HEK293 (cell line): Measurements from ENCODE around the gene SAMD4A.

Experiments
- CTCF ChIA-PET: fragments of 350-600 bp; formaldehyde crosslinking; extraction: SDS; loops from one replicate; lab custom pipeline; 2021; ENCODE audit warnings: antibody characterized with exemption; lab: Yijun Ruan, JAX
- POLR2A ChIA-PET: fragments of 300-600 bp; formaldehyde crosslinking; extraction: SDS; loops from one replicate; lab custom pipeline; 2020; ENCODE audit warnings: antibody characterized with exemption, inconsistent platforms; lab: Yijun Ruan, JAX
- H3K27ac ChIP-seq: fragments of 200-500 bp; sonication (Bioruptor generic); 2 replicates; pipeline ENCODE4 v1.5.1; 2014; ENCODE audit warnings: low read depth, low read length, control low read depth, inconsistent platforms; ENCODE audit errors: extremely low read depth
- H3K36me3 ChIP-seq, 2 experiments: fragments of 200-500 bp in 1 of 2; sonication (Bioruptor generic) in 1 of 2; 1 replicate in 1 of 2; 2 replicates in 1 of 2; pipeline ENCODE4 v1.5.1; 2014 to 2017; ENCODE audit warnings: inconsistent platforms in 2 of 2, low read length in 2 of 2; ENCODE audit not compliant: control insufficient read depth in 2 of 2, insufficient read depth in 1 of 2
- H3K4me1 ChIP-seq: fragments of 200-500 bp; sonication (Bioruptor generic); 2 replicates; pipeline ENCODE4 v1.5.1; 2014; ENCODE audit warnings: mild to moderate bottlenecking, low read length, inconsistent platforms; ENCODE audit not compliant: control insufficient read depth, insufficient read depth
- H3K4me3 ChIP-seq: 2 replicates; pipeline ENCODE4 v1.5.1; 2011; ENCODE audit warnings: low read depth, mild to moderate bottlenecking, control low read depth, low read length, moderate library complexity
- H3K9me3 ChIP-seq: fragments of 200-500 bp; sonication (Bioruptor generic); 2 replicates; pipeline ENCODE4 v1.5.1; 2014; ENCODE audit warnings: low read depth, low read length, inconsistent platforms; ENCODE audit not compliant: control insufficient read depth, insufficient read depth
- GLI4 ChIP-seq: fragments of 450-650 bp; formaldehyde crosslinking; IDR thresholded peaks from 2 replicates; pipeline ENCODE4 v1.5.1; 2016; ENCODE audit warnings: missing biosample characterization, missing genetic modification characterization
- GLIS2 ChIP-seq: fragments of 450-650 bp; formaldehyde crosslinking; IDR thresholded peaks from 2 replicates; pipeline ENCODE4 v1.5.1; 2016; ENCODE audit warnings: missing biosample characterization, missing genetic modification characterization
- INSM2 ChIP-seq: fragments of 450-650 bp; formaldehyde crosslinking; IDR thresholded peaks from 2 replicates; pipeline ENCODE4 v1.5.1; 2016; ENCODE audit warnings: missing biosample characterization, missing genetic modification characterization
- KLF16 ChIP-seq: fragments of 450-650 bp; formaldehyde crosslinking; IDR thresholded peaks from 2 replicates; pipeline ENCODE4 v1.5.1; 2017; ENCODE audit warnings: missing biosample characterization, missing genetic modification characterization
- KLF9 ChIP-seq: fragments of 450-650 bp; formaldehyde crosslinking; IDR thresholded peaks from 2 replicates; pipeline ENCODE4 v1.5.1; 2016; ENCODE audit warnings: missing biosample characterization, missing genetic modification characterization, low read depth
- OSR2 ChIP-seq: fragments of 450-650 bp; formaldehyde crosslinking; IDR thresholded peaks from 2 replicates; pipeline ENCODE4 v1.5.1; 2016; ENCODE audit warnings: missing biosample characterization, missing genetic modification characterization
- PRDM1 ChIP-seq: fragments of 450-650 bp; formaldehyde crosslinking; IDR thresholded peaks from 2 replicates; pipeline ENCODE4; 2016; ENCODE audit warnings: missing biosample characterization, missing genetic modification characterization
- SCRT2 ChIP-seq: fragments of 450-650 bp; formaldehyde crosslinking; IDR thresholded peaks from 2 replicates; pipeline ENCODE4 v1.5.1; 2016; ENCODE audit warnings: missing biosample characterization, missing genetic modification characterization
- ZBTB1 ChIP-seq: fragments of 450-650 bp; formaldehyde crosslinking; IDR thresholded peaks from 2 replicates; pipeline ENCODE4 v1.5.1; 2016; ENCODE audit warnings: missing biosample characterization, missing genetic modification characterization
- ZBTB17 ChIP-seq: fragments of 450-650 bp; formaldehyde crosslinking; IDR thresholded peaks from 2 replicates; pipeline ENCODE4 v1.5.1; 2016; ENCODE audit warnings: missing biosample characterization, missing genetic modification characterization
- ZFP37 ChIP-seq: fragments of 450-650 bp; formaldehyde crosslinking; IDR thresholded peaks from 2 replicates; pipeline ENCODE4 v1.5.1; 2016; ENCODE audit warnings: missing biosample characterization, missing genetic modification characterization
- ZFP41 ChIP-seq: fragments of 450-650 bp; formaldehyde crosslinking; IDR thresholded peaks from 2 replicates; pipeline ENCODE4 v1.5.1; 2016; ENCODE audit warnings: missing biosample characterization, missing genetic modification characterization, borderline replicate concordance
- ZNF10 ChIP-seq: fragments of 450-650 bp; formaldehyde crosslinking; IDR thresholded peaks from 2 replicates; pipeline ENCODE4 v1.5.1; 2017; ENCODE audit warnings: missing biosample characterization, missing genetic modification characterization
- ZNF112 ChIP-seq: fragments of 450-650 bp; formaldehyde crosslinking; IDR thresholded peaks from 2 replicates; pipeline ENCODE4 v1.5.0; 2017; ENCODE audit warnings: missing biosample characterization, missing genetic modification characterization
- ZNF148 ChIP-seq: fragments of 450-650 bp; formaldehyde crosslinking; IDR thresholded peaks from 2 replicates; pipeline ENCODE4 v1.5.0; 2017; ENCODE audit warnings: missing biosample characterization, missing genetic modification characterization, borderline replicate concordance
- ZNF174 ChIP-seq: fragments of 450-650 bp; formaldehyde crosslinking; IDR thresholded peaks from 2 replicates; pipeline ENCODE4 v1.5.0; 2017; ENCODE audit warnings: missing biosample characterization, mild to moderate bottlenecking, missing genetic modification characterization
- ZNF175 ChIP-seq: fragments of 450-650 bp; formaldehyde crosslinking; IDR thresholded peaks from 2 replicates; pipeline ENCODE4 v1.5.1; 2016; ENCODE audit warnings: missing biosample characterization, missing genetic modification characterization
- ZNF211 ChIP-seq: fragments of 450-650 bp; formaldehyde crosslinking; IDR thresholded peaks from 2 replicates; pipeline ENCODE4 v1.5.1; 2016; ENCODE audit warnings: low read depth, missing biosample characterization, missing genetic modification characterization
- ZNF214 ChIP-seq: fragments of 450-650 bp; formaldehyde crosslinking; IDR thresholded peaks from 2 replicates; pipeline ENCODE4 v1.5.1; 2017; ENCODE audit warnings: missing biosample characterization, mild to moderate bottlenecking, missing genetic modification characterization, borderline replicate concordance
- ZNF335 ChIP-seq: fragments of 450-650 bp; formaldehyde crosslinking; conservative IDR thresholded peaks from 2 replicates; pipeline ENCODE4 v1.5.1; 2016; ENCODE audit warnings: missing biosample characterization, missing genetic modification characterization
- ZNF423 ChIP-seq: fragments of 450-650 bp; formaldehyde crosslinking; IDR thresholded peaks from 2 replicates; pipeline ENCODE4 v1.5.1; 2016; ENCODE audit warnings: missing biosample characterization, missing genetic modification characterization
- ZNF48 ChIP-seq: fragments of 450-650 bp; formaldehyde crosslinking; IDR thresholded peaks from 2 replicates; pipeline ENCODE4 v1.5.1; 2016; ENCODE audit warnings: missing biosample characterization, missing genetic modification characterization
- ZNF610 ChIP-seq: fragments of 450-650 bp; formaldehyde crosslinking; IDR thresholded peaks from 2 replicates; pipeline ENCODE4 v1.5.1; 2016; ENCODE audit warnings: missing biosample characterization, missing genetic modification characterization, borderline replicate concordance
- ZNF664 ChIP-seq: fragments of 450-650 bp; formaldehyde crosslinking; IDR thresholded peaks from 2 replicates; pipeline ENCODE4 v1.5.1; 2016; ENCODE audit warnings: missing biosample characterization, missing genetic modification characterization
- ZNF707 ChIP-seq: fragments of 450-650 bp; formaldehyde crosslinking; IDR thresholded peaks from 2 replicates; pipeline ENCODE4 v1.5.1; 2016; ENCODE audit warnings: missing biosample characterization, missing genetic modification characterization
- TF ChIP-seq, protein P1 (sequence below): fragments of 450-650 bp; formaldehyde crosslinking; IDR thresholded peaks from 2 replicates; pipeline ENCODE4; 2016; ENCODE audit warnings: missing biosample characterization, missing genetic modification characterization
- TF ChIP-seq, protein P2 (sequence below): fragments of 450-650 bp; formaldehyde crosslinking; IDR thresholded peaks from 2 replicates; pipeline ENCODE4 v1.5.1; 2016; ENCODE audit warnings: missing biosample characterization, missing genetic modification characterization

The SAMD4A gene

GRCh38 chr14:54818201-54819133, 251.5 kb downstream of the SAMD4A start (continued):
- no peak for TF ChIP-seq SCRT2 (tag by site-specific recombination)
- TF ChIP-seq PRDM1: 0 out of 2 replicates have a peak, but pooled peaks have one; percentile 27
- TF ChIP-seq ZNF335 (tag by site-specific recombination): no peak
- no peak for TF ChIP-seq ZNF10 (tag by site-specific recombination)
- no peak for TF ChIP-seq KLF9 (tag by site-specific recombination)
- TF ChIP-seq ZNF112 (tag by site-specific recombination): no peak
- TF ChIP-seq ZFP37: no peak
- no peak for TF ChIP-seq ZNF610 (tag by site-specific recombination)
- TF ChIP-seq ZNF664 (tag by site-specific recombination): no peak
- no peak for TF ChIP-seq GLIS2 (tag by site-specific recombination)
- no peak for TF ChIP-seq ZNF48
- TF ChIP-seq OSR2 (tag by site-specific recombination): peak; percentile 92
- peak; percentile 94 for TF ChIP-seq ZBTB17 (tag by site-specific recombination)
- TF ChIP-seq ZNF174 (tag by site-specific recombination): no peak
- no peak for TF ChIP-seq ZNF707 (tag by site-specific recombination)
- no peak for TF ChIP-seq ZNF423
- no peak for TF ChIP-seq GLI4
- TF ChIP-seq ZNF175: no peak
- no peak for TF ChIP-seq ZFP41 (tag by site-specific recombination)
- no peak for TF ChIP-seq ZBTB1 (tag by site-specific recombination)
- peak; percentile 86; the same call in 1 of the 2 replicates for TF ChIP-seq INSM2
- TF ChIP-seq, protein P1, sequence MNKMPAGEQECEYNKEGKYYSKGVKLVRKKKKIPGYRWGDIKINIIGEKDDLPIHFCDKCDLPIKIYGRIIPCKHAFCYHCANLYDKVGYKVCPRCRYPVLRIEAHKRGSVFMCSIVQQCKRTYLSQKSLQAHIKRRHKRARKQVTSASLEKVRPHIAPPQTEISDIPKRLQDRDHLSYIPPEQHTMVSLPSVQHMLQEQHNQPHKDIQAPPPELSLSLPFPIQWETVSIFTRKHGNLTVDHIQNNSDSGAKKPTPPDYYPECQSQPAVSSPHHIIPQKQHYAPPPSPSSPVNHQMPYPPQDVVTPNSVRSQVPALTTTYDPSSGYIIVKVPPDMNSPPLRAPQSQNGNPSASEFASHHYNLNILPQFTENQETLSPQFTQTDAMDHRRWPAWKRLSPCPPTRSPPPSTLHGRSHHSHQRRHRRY: no peak
- no peak for TF ChIP-seq ZNF211 (tag by site-specific recombination)
- no peak for TF ChIP-seq ZNF214 (tag by site-specific recombination)

DNA sequence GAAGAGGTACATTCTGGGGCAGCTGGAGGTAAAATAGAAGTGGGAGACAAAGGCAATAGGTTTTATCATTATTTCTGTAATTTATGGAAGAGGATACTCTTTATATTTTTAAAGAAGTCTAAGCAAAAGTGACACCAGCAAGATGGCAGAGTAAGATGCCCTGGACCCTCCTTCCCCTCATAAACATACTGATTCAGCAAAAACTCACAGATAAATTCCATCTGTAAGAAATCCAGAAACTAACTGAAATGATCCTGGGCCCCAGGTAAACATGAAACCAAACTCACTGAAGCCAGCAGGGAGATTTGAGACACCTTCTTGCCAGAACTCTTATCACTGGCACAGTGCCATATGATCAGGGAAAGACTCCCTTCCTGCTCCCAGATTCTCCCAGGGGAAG, 255.8 kb downstream of the SAMD4A start:
- no peaks in the 10 kb centered on the region for H3K9me3 ChIP-seq
- H3K4me3 ChIP-seq: no peak overlapping the region
- POLR2A ChIA-PET: no interaction called here
- no peaks in the 10 kb centered on the region for H3K36me3 ChIP-seq
- TF ChIP-seq ZNF148 (no peak), KLF16 (no peak)
- TF ChIP-seq, protein P2, sequence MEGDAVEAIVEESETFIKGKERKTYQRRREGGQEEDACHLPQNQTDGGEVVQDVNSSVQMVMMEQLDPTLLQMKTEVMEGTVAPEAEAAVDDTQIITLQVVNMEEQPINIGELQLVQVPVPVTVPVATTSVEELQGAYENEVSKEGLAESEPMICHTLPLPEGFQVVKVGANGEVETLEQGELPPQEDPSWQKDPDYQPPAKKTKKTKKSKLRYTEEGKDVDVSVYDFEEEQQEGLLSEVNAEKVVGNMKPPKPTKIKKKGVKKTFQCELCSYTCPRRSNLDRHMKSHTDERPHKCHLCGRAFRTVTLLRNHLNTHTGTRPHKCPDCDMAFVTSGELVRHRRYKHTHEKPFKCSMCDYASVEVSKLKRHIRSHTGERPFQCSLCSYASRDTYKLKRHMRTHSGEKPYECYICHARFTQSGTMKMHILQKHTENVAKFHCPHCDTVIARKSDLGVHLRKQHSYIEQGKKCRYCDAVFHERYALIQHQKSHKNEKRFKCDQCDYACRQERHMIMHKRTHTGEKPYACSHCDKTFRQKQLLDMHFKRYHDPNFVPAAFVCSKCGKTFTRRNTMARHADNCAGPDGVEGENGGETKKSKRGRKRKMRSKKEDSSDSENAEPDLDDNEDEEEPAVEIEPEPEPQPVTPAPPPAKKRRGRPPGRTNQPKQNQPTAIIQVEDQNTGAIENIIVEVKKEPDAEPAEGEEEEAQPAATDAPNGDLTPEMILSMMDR (tag by site-specific recombination): no peak
- H3K27ac ChIP-seq: no peak overlapping the region
- peaks cover 11% of the 10 kb centered on the region for H3K4me1 ChIP-seq
- CTCF ChIA-PET: interaction anchor here (1.3 kb wide), 1 partner anchor 9 kb away, joined by 4 read pairs; no protein-coding TSS in a partner anchor
